Gastrocnemius medialis (tissue), 4 donors: Measurements from ENCODE around the gene ZNF219.
A peak's percentile ranks its signal among the peaks of the same experiment; 100 is the strongest.

Experiments used
- POLR2A ChIP-seq, 2 donors: fragments of 450-650 bp; IDR thresholded peaks; one replicate each; pipeline ENCODE4 v1.6.1; 2017; ENCODE audit warnings: antibody characterized with exemption in 2 of 2, mild to moderate bottlenecking in 2 of 2, moderate library complexity in 2 of 2
- TF ChIP-seq, protein P1 (sequence below), 5 experiments: fragments of 450-650 bp in 3 of 5; fragments of 200-600 bp in 2 of 5; sonication (generic) in 2 of 5; IDR thresholded peaks in 4 of 5; conservative IDR thresholded peaks in 1 of 5; 1 replicate in 4 of 5; 2 replicates in 1 of 5; pipeline ENCODE4 v1.5.1; 2016 to 2019; ENCODE audit warnings: antibody characterized with exemption in 5 of 5, mild to moderate bottlenecking in 3 of 5, moderate library complexity in 3 of 5

DNA sequence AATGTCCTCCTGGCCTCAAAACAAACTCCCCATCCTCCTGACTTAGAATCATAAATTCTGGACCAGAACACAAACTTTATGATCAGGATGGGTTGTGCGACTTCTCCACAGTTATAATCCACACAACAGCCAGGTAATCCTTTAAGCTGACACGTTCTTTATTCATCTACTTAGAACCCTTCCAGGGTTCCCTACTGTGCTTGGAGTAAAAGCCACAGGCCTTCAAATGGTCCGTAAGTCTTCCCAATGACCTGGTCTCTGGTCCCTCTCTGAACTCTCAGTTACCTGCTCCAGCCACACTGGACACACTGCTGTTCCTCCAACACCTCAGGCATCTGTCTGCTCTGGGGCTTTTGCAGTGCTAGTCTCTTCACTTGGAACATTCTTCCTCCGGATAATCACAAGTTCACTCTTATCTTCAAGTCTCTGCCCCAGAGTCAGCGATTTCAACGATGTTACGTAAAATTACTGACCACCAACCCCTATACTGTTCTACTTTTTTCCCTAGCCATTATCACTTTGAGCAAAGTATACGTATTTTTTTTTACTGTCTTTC lies 58.0 kb downstream of the ZNF219 start:
- TF ChIP-seq POLR2A (IDR thresholded peaks at IDR 0.05) = no peak
- TF ChIP-seq, protein P1, sequence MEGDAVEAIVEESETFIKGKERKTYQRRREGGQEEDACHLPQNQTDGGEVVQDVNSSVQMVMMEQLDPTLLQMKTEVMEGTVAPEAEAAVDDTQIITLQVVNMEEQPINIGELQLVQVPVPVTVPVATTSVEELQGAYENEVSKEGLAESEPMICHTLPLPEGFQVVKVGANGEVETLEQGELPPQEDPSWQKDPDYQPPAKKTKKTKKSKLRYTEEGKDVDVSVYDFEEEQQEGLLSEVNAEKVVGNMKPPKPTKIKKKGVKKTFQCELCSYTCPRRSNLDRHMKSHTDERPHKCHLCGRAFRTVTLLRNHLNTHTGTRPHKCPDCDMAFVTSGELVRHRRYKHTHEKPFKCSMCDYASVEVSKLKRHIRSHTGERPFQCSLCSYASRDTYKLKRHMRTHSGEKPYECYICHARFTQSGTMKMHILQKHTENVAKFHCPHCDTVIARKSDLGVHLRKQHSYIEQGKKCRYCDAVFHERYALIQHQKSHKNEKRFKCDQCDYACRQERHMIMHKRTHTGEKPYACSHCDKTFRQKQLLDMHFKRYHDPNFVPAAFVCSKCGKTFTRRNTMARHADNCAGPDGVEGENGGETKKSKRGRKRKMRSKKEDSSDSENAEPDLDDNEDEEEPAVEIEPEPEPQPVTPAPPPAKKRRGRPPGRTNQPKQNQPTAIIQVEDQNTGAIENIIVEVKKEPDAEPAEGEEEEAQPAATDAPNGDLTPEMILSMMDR (IDR thresholded peaks at IDR 0.05 in 4 of 5, conservative IDR thresholded peaks at IDR 0.05 in 1 of 5) = peak in 2 of 5 experiments; percentile 8 to 12
